ENCODE data around the gene CAV1.

Gene CAV1

GRCh38 chr7:116549370-116549769, 24.5 kb downstream of the CAV1 start:
- TF ChIP-seq EP300 (IDR thresholded peaks at IDR 0.05; ENCODE audit: borderline replicate concordance) (no peak), TCF12 (IDR thresholded peaks at IDR 0.05; ENCODE audit: low read depth) (no peak), NFIC (IDR thresholded peaks at IDR 0.05) (no peak), CEBPB (IDR thresholded peaks at IDR 0.05) (no peak), CREB1 (IDR thresholded peaks at IDR 0.05; ENCODE audit: low read depth) (no peak), TEAD4 (IDR thresholded peaks at IDR 0.05) (no peak), YY1 (IDR thresholded peaks at IDR 0.05; ENCODE audit: low read depth) (no peak), ZBTB7A (IDR thresholded peaks at IDR 0.05; ENCODE audit: low read depth) (no peak)

GRCh38 chr7:116551692-116552091, 26.9 kb downstream of the CAV1 start:
- TF ChIP-seq YY1 (IDR thresholded peaks at IDR 0.05; ENCODE audit: low read depth) (no peak), NFIC (IDR thresholded peaks at IDR 0.05) (no peak), EGR1 (IDR thresholded peaks at IDR 0.05) (no peak), REST (IDR thresholded peaks at IDR 0.05; ENCODE audit: low read depth) (no peak), CEBPB (IDR thresholded peaks at IDR 0.05) (no peak), FOXM1 (IDR thresholded peaks at IDR 0.05; ENCODE audit: borderline replicate concordance, low read depth) (no peak)

GRCh38 chr7:116552602-116553001, 27.8 kb downstream of the CAV1 start:
- no peak for TF ChIP-seq RAD21 (IDR thresholded peaks at IDR 0.05; ENCODE audit: low read depth)
- TF ChIP-seq USF1 (IDR thresholded peaks at IDR 0.05): peak; percentile 59

GRCh38 chr7:116553168-116553964, 28.5 kb downstream of the CAV1 start:
- TF ChIP-seq CEBPB (IDR thresholded peaks at IDR 0.05) (no peak), TCF12 (IDR thresholded peaks at IDR 0.05; ENCODE audit: low read depth) (no peak), NFIC (IDR thresholded peaks at IDR 0.05) (no peak), TEAD4 (IDR thresholded peaks at IDR 0.05) (no peak)

GRCh38 chr7:116554436-116554835, 29.6 kb downstream of the CAV1 start:
- TF ChIP-seq NFIC (IDR thresholded peaks at IDR 0.05) (0 out of 2 replicates have a peak, but pooled peaks have one; percentile 22), TEAD4 (IDR thresholded peaks at IDR 0.05) (no peak)

- TF ChIP-seq CREB1 (IDR thresholded peaks at IDR 0.05; ENCODE audit: low read depth) (no peak), CEBPB (IDR thresholded peaks at IDR 0.05) (no peak), FOXM1 (IDR thresholded peaks at IDR 0.05; ENCODE audit: borderline replicate concordance, low read depth) (no peak), REST (IDR thresholded peaks at IDR 0.05; ENCODE audit: low read depth) (no peak)
Observed at GRCh38 chr7:116554911-116555310, 30.1 kb downstream of the CAV1 start.

GRCh38 chr7:116557066-116557585, 32.3 kb downstream of the CAV1 start:
- TF ChIP-seq CREB1 (IDR thresholded peaks at IDR 0.05; ENCODE audit: low read depth) (no peak), RAD21 (IDR thresholded peaks at IDR 0.05; ENCODE audit: low read depth) (no peak), EP300 (IDR thresholded peaks at IDR 0.05; ENCODE audit: borderline replicate concordance) (no peak), EGR1 (IDR thresholded peaks at IDR 0.05) (no peak)

GRCh38 chr7:116557901-116558300, 33.1 kb downstream of the CAV1 start:
- no peak for TF ChIP-seq YY1 (IDR thresholded peaks at IDR 0.05; ENCODE audit: low read depth)
- TF ChIP-seq EGR1 (IDR thresholded peaks at IDR 0.05): no peak
- TF ChIP-seq EP300 (IDR thresholded peaks at IDR 0.05; ENCODE audit: borderline replicate concordance): no peak
- no peak for TF ChIP-seq NFIC (IDR thresholded peaks at IDR 0.05)
- TF ChIP-seq FOXM1 (IDR thresholded peaks at IDR 0.05; ENCODE audit: borderline replicate concordance, low read depth): no peak
- no peak for TF ChIP-seq TEAD4 (IDR thresholded peaks at IDR 0.05)
- no peak for TF ChIP-seq USF1 (IDR thresholded peaks at IDR 0.05)
- TF ChIP-seq MAX (IDR thresholded peaks at IDR 0.05): no peak
- no peak for TF ChIP-seq TAF1 (IDR thresholded peaks at IDR 0.05; ENCODE audit: low read depth)
- no peak for TF ChIP-seq RAD21 (IDR thresholded peaks at IDR 0.05; ENCODE audit: low read depth)
- no peak for TF ChIP-seq TCF12 (IDR thresholded peaks at IDR 0.05; ENCODE audit: low read depth)
- no peak for TF ChIP-seq CEBPB (IDR thresholded peaks at IDR 0.05)
- TF ChIP-seq CREB1 (IDR thresholded peaks at IDR 0.05; ENCODE audit: low read depth): no peak
- TF ChIP-seq REST (IDR thresholded peaks at IDR 0.05; ENCODE audit: low read depth): no peak
- TF ChIP-seq ZBTB7A (IDR thresholded peaks at IDR 0.05; ENCODE audit: low read depth): no peak
